ENCODE measurements around the gene LPP. TPM values are rescaled to one million over a fixed set of nuclear protein-coding genes. Genes with fewer than 3 reads are reported as not detected.

The LPP gene
- total RNA-seq, 1 donor from 2014 or later: 184 TPM

DNA sequence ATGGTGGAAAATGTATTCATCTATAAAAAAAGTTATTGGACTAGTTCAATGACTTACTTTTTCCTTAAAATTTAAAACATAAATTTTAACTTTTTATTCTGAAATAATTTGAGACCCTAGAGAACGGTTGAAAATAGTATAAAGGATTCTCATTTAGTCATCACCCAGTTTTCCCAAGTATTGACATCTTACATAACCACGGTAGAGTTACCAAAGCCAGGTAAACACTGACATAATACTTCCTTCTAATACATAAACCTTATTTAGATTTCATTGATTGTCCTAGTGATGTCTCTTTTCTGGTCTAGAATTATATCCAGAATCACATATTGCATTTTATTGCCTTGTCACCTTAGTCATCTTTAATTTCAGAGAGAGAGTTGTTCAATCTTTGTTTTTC lies 319.1 kb downstream of the LPP start:
- Mint-ChIP-seq H3K4me3 (ENCODE audit: unreplicated experiment) (no peak overlapping the region), H3K9me3 (ENCODE audit: unreplicated experiment) (no peaks in the 10 kb centered on the region), H3K36me3 (ENCODE audit: unreplicated experiment) (peaks cover 3% of the 10 kb centered on the region), H3K27ac (ENCODE audit: unreplicated experiment) (peak overlapping the region; percentile 81), H3K4me1 (ENCODE audit: unreplicated experiment) (peaks cover 54% of the 10 kb centered on the region), H3K27me3 (ENCODE audit: unreplicated experiment) (no peaks in the 10 kb centered on the region)
- no peak for DNase-seq (ENCODE audit: extremely low spot score, unreplicated experiment)
- TF ChIP-seq, protein P1, sequence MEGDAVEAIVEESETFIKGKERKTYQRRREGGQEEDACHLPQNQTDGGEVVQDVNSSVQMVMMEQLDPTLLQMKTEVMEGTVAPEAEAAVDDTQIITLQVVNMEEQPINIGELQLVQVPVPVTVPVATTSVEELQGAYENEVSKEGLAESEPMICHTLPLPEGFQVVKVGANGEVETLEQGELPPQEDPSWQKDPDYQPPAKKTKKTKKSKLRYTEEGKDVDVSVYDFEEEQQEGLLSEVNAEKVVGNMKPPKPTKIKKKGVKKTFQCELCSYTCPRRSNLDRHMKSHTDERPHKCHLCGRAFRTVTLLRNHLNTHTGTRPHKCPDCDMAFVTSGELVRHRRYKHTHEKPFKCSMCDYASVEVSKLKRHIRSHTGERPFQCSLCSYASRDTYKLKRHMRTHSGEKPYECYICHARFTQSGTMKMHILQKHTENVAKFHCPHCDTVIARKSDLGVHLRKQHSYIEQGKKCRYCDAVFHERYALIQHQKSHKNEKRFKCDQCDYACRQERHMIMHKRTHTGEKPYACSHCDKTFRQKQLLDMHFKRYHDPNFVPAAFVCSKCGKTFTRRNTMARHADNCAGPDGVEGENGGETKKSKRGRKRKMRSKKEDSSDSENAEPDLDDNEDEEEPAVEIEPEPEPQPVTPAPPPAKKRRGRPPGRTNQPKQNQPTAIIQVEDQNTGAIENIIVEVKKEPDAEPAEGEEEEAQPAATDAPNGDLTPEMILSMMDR (IDR thresholded peaks at IDR 0.05): no peak

DNA sequence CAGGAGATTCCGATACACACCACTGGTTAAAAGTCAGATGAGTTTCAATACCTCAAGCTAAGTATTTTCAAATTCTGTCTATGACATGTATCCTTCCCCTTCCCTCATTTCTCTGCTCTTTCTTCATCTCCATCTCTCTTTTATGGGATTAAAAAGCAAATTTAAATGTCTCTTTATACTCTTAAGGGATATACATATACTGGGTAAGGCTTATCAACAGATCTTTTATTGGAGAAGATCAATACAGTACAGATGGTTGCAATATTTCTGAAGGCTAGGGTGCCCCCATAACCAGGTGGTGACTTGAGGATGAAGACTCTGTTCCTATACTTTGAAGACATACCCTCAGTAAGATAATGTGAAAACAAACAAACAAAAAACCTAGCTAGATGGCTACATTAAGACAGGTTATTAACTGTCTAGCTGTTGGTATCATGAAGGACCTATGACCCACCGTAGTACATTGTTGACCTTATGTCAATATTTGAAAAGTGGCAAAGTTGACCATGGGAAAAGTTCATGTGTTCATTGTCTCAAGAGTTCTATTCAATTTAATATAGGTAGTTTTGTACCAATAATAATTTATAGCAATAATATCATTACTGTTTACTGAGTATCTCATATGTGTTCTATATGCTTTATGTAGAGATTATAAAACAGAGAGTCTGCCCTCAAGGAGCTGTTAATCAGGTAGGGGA lies 319.8 kb downstream of the LPP start:
- no peak overlapping the region for H3K4me3 Mint-ChIP-seq (ENCODE audit: unreplicated experiment)
- no peak overlapping the region for H3K27ac Mint-ChIP-seq (ENCODE audit: unreplicated experiment)
- no peaks in the 10 kb centered on the region for H3K36me3 Mint-ChIP-seq (ENCODE audit: unreplicated experiment)
- TF ChIP-seq, protein P1 (IDR thresholded peaks at IDR 0.05): no peak
- no peaks in the 10 kb centered on the region for H3K27me3 Mint-ChIP-seq (ENCODE audit: unreplicated experiment)
- H3K4me1 Mint-ChIP-seq (ENCODE audit: unreplicated experiment): peaks cover 47% of the 10 kb centered on the region
- no peaks in the 10 kb centered on the region for H3K9me3 Mint-ChIP-seq (ENCODE audit: unreplicated experiment)
- DNase-seq (ENCODE audit: extremely low spot score, unreplicated experiment): no peak

DNA sequence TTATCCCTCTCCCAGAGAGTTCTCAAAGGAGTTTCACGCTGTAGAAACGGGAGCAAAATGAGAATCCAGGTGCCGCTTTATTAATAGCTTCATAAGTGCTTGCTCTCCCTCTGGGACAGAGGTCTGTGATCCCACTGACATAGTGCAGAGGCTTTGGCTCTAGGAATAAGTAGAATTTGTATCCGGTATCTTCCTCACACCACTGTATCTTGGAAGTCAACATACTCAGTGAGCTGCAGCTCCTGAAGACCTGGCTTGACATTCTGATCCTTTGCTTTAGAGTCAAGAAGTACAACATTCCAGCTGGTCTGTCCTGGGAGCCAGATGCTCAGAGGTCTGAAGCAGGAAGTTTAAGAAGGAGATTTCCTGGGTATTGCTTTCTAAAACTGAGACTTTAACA lies 323.0 kb downstream of the LPP start:
- DNase-seq (ENCODE audit: extremely low spot score, unreplicated experiment): no peak
- peak overlapping the region; percentile 45 for H3K27ac Mint-ChIP-seq (ENCODE audit: unreplicated experiment)
- no peaks in the 10 kb centered on the region for H3K9me3 Mint-ChIP-seq (ENCODE audit: unreplicated experiment)

DNA sequence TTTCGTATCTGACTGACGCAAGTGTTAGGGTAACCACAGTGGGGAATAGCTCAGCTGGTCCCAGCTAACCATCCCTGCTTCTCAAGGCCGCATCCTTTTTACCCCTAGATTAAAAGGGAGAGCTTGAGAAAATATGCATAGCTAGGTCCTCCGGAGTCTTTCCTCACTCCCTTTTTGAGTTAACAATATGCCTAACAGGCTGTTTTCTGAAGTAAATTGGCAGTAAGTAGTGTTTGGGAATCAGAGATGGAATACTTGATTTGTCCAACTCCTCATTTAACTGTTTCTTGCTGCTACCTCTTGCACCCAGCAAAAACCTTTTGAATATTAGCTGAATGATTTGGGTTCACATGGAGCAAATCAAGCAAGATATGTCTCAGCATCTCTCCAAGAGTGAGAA lies 326.1 kb downstream of the LPP start:
- no peak overlapping the region for H3K27ac Mint-ChIP-seq (ENCODE audit: unreplicated experiment)
- no peaks in the 10 kb centered on the region for H3K9me3 Mint-ChIP-seq (ENCODE audit: unreplicated experiment)
- no peaks in the 10 kb centered on the region for H3K27me3 Mint-ChIP-seq (ENCODE audit: unreplicated experiment)
- H3K4me1 Mint-ChIP-seq (ENCODE audit: unreplicated experiment): peaks cover 44% of the 10 kb centered on the region
- H3K4me3 Mint-ChIP-seq (ENCODE audit: unreplicated experiment): no peak overlapping the region
- TF ChIP-seq, protein P1 (IDR thresholded peaks at IDR 0.05): no peak
- no peak for DNase-seq (ENCODE audit: extremely low spot score, unreplicated experiment)
- H3K36me3 Mint-ChIP-seq (ENCODE audit: unreplicated experiment): peaks cover 3% of the 10 kb centered on the region

More for the DNA sequence above, 323.0 kb downstream of the LPP start:
- Mint-ChIP-seq H3K27me3 (ENCODE audit: unreplicated experiment) (no peaks in the 10 kb centered on the region), H3K36me3 (ENCODE audit: unreplicated experiment) (no peaks in the 10 kb centered on the region), H3K4me3 (ENCODE audit: unreplicated experiment) (no peak overlapping the region), H3K4me1 (ENCODE audit: unreplicated experiment) (peaks cover 38% of the 10 kb centered on the region)
- TF ChIP-seq, protein P1 (IDR thresholded peaks at IDR 0.05): no peak

DNA sequence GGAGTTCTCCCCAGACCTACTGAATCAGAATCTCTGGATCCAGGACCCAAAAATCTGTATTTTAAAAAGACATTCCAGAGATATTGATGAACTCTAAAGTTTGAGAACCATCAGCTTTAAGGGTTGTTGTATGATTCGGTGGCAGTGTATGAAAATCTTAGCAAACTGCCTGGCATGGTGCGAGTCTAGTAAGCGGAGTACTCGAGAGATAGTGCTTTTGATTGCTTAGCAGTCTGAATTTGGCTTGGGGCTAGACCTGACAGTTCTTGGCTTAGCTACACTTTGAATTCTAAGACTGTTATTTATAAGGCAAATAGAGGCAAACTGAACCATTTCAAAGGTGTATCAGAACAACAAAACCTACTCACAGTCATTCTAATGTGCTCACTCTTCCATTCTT lies 329.0 kb downstream of the LPP start:
- no peaks in the 10 kb centered on the region for H3K9me3 Mint-ChIP-seq (ENCODE audit: unreplicated experiment)
- H3K27me3 Mint-ChIP-seq (ENCODE audit: unreplicated experiment): no peaks in the 10 kb centered on the region
- TF ChIP-seq, protein P1 (IDR thresholded peaks at IDR 0.05): no peak
- H3K4me3 Mint-ChIP-seq (ENCODE audit: unreplicated experiment): no peak overlapping the region
- H3K27ac Mint-ChIP-seq (ENCODE audit: unreplicated experiment): peak overlapping the region; percentile 29
- peaks cover 25% of the 10 kb centered on the region for H3K36me3 Mint-ChIP-seq (ENCODE audit: unreplicated experiment)
- DNase-seq (ENCODE audit: extremely low spot score, unreplicated experiment): no peak
- peaks cover 51% of the 10 kb centered on the region for H3K4me1 Mint-ChIP-seq (ENCODE audit: unreplicated experiment)

All from osteocyte (in vitro differentiated cells).